K562 (cell line): ENCODE data around the gene MOB1A. TPM values are rescaled to one million over a fixed set of nuclear protein-coding genes. Genes with fewer than 3 reads are reported as not detected.
A peak's percentile ranks its signal among the peaks of the same experiment; 100 is the strongest.

Source experiments
- ARID1B ChIP-seq: fragments of 450-650 bp; IDR thresholded peaks from 2 replicates; pipeline ENCODE4 v1.6.1; 2016; ENCODE audit warnings: antibody characterized with exemption, mild to moderate bottlenecking, inconsistent platforms
- ASH1L ChIP-seq: fragments of 450-650 bp; IDR thresholded peaks from 2 replicates; pipeline ENCODE4 v1.6.1; 2018; ENCODE audit warnings: borderline replicate concordance, mild to moderate bottlenecking, low read depth; ENCODE audit not compliant: partially characterized antibody
- ATF1 ChIP-seq, 2 experiments: fragments of 450-650 bp in 1 of 2; IDR thresholded peaks; 2 replicates each; pipeline ENCODE4 v1.6.1; 2016; ENCODE audit warnings: missing compliant biosample characterization in 1 of 2, missing genetic modification characterization in 1 of 2
- ATF7 ChIP-seq: fragments of 450-650 bp; IDR thresholded peaks from 2 replicates; pipeline ENCODE4 v1.7.1; 2014; ENCODE audit warnings: mild to moderate bottlenecking, moderate library complexity
- BACH1 ChIP-seq: fragments of 200-800 bp; sonication (Bioruptor generic); IDR thresholded peaks from 2 replicates; pipeline ENCODE4 v1.6.1; 2016; ENCODE audit warnings: missing genetic modification characterization, missing compliant biosample characterization
- BHLHE40 ChIP-seq: IDR thresholded peaks from 2 replicates; pipeline ENCODE4 v1.6.1; 2011; ENCODE audit warnings: low read length, improper control_type of control experiment
- CBFA2T2 ChIP-seq: fragments of 450-650 bp; conservative IDR thresholded peaks from 2 replicates; pipeline ENCODE4 v1.6.1; 2017; ENCODE audit warnings: mild to moderate bottlenecking
- CHD1 ChIP-seq: fragments of 200-600 bp; sonication (generic); IDR thresholded peaks from one replicate; pipeline ENCODE4 v1.6.1; 2012; ENCODE audit warnings: mild to moderate bottlenecking, moderate library complexity, low read length, inconsistent platforms
- COPS2 ChIP-seq: fragments of 450-650 bp; conservative IDR thresholded peaks from 2 replicates; pipeline ENCODE4 v1.6.1; 2016; ENCODE audit warnings: mild to moderate bottlenecking, moderate library complexity
- CREB1 ChIP-seq, 2 experiments: sonication (generic) in 1 of 2; formaldehyde crosslinking in 1 of 2; IDR thresholded peaks; 2 replicates each; pipeline versions ENCODE4 v1.6.1 to v1.8.0; 2012 to 2022; ENCODE audit warnings: inconsistent platforms in 1 of 2, mild to moderate bottlenecking in 1 of 2, missing genetic modification reagents in 1 of 2, moderate library complexity in 1 of 2
- CREB3 ChIP-seq: fragments of 450-650 bp; conservative IDR thresholded peaks from 2 replicates; pipeline ENCODE4 v1.6.1; 2016; ENCODE audit warnings: missing genetic modification characterization, low read depth, mild to moderate bottlenecking, missing compliant biosample characterization, moderate library complexity
- DPF2 ChIP-seq: fragments of 450-650 bp; IDR thresholded peaks from 2 replicates; pipeline ENCODE4 v1.6.1; 2016
- E2F6 ChIP-seq, 2 experiments: IDR thresholded peaks; 2 replicates each; pipeline ENCODE4 v1.6.1; 2011; ENCODE audit warnings: borderline replicate concordance in 1 of 2, control low read depth in 1 of 2, low read depth in 1 of 2, low read length in 1 of 2, mild to moderate bottlenecking in 1 of 2, mixed read lengths in 1 of 2, moderate library complexity in 1 of 2; ENCODE audit not compliant: insufficient read depth in 1 of 2, insufficient read length in 1 of 2, poor library complexity in 1 of 2, severe bottlenecking in 1 of 2; ENCODE audit errors: extremely low read depth in 1 of 2
- GMEB1 ChIP-seq: fragments of 250-450 bp; sonication (Bioruptor Pico); IDR thresholded peaks from 2 replicates; pipeline ENCODE4 v1.4.0; 2020; ENCODE audit warnings: mild to moderate bottlenecking
- HDAC1 ChIP-seq, 2 experiments: fragments of 450-650 bp; IDR thresholded peaks; 2 replicates each; pipeline ENCODE4 v1.6.1; 2016 to 2017; ENCODE audit warnings: inconsistent platforms in 1 of 2, mild to moderate bottlenecking in 1 of 2, moderate library complexity in 1 of 2
- IRF9 ChIP-seq: fragments of 450-650 bp; IDR thresholded peaks from 2 replicates; pipeline ENCODE4 v1.6.1; 2016; ENCODE audit warnings: missing biosample characterization, missing genetic modification characterization
- KLF13 ChIP-seq: fragments of 450-650 bp; IDR thresholded peaks from 2 replicates; pipeline ENCODE4 v1.6.1; 2016; ENCODE audit warnings: missing genetic modification characterization, low read depth, mild to moderate bottlenecking, missing compliant biosample characterization, moderate library complexity, borderline replicate concordance
- MAX ChIP-seq: sonication (generic); formaldehyde crosslinking; IDR thresholded peaks from 2 replicates; pipeline ENCODE4 v1.9.0; 2022; ENCODE audit warnings: mild to moderate bottlenecking, missing genetic modification reagents
- MIER1 ChIP-seq: fragments of 450-650 bp; IDR thresholded peaks from 2 replicates; pipeline ENCODE4 v1.6.1; 2016; ENCODE audit warnings: antibody characterized with exemption, mild to moderate bottlenecking, low read depth
- NCOR1 ChIP-seq: fragments of 450-650 bp; IDR thresholded peaks from 2 replicates; pipeline ENCODE4 v1.6.1; 2016; ENCODE audit warnings: mild to moderate bottlenecking, moderate library complexity
- TAL1 ChIP-seq: fragments of 450-650 bp; IDR thresholded peaks from 2 replicates; pipeline ENCODE4 v1.6.1; 2016; ENCODE audit warnings: mild to moderate bottlenecking
- ZC3H11A ChIP-seq: IDR thresholded peaks from 2 replicates; pipeline ENCODE4 v1.6.1; 2012; ENCODE audit warnings: low read depth, low read length, improper control_type of control experiment
- ZNF507 ChIP-seq: conservative IDR thresholded peaks from 2 replicates; pipeline ENCODE4 v1.6.1; 2017; ENCODE audit warnings: missing genetic modification characterization, missing compliant biosample characterization
- polyA plus RNA-seq, 8 experiments: library from polyadenylated mRNA; depleted of rRNA in 4 of 8; stranded (reverse) in 5 of 8; unstranded in 3 of 8; fragments of >200 nt; fragmentation: Nextera tagmentation in 2 of 8; fragmentation: Illumina TruSeq in 1 of 8; extraction: Ambion mirVana in 2 of 8; extraction: Trizol in 1 of 8; gene quantifications; 2 replicates each; pipeline versions ENCODE4 v1.2.1 to v1.2.3, GENCODE V29; 2011 to 2014; ENCODE audit warnings: inconsistent platforms in 1 of 8, missing spikeins in 1 of 8
- total RNA-seq, 7 experiments: library from RNA; depleted of rRNA in 6 of 7; stranded (reverse); fragments of >200 nt in 6 of 7; fragmentation: Illumina TruSeq in 2 of 7; extraction: Trizol in 2 of 7; gene quantifications; 2 replicates each; pipeline versions ENCODE4 v1.2.1 to v1.2.3, GENCODE V29; 2011 to 2021; ENCODE audit warnings: low replicate concordance in 1 of 7

The MOB1A gene
- total and polyA plus RNA-seq, 9 of the 15 experiments (the other 6 are each of a cell fraction or from before 2014, with no cell fraction given): 24.8 to 100 (median 60.2) TPM

- TF ChIP-seq CREB3: peak; percentile 81
- TF ChIP-seq HDAC1 (IDR thresholded peaks at IDR 0.05): peak in 1 of 2 experiments; percentile 75; a peak in 1 of 4 replicates
- no peak for TF ChIP-seq COPS2
- TF ChIP-seq ZC3H11A: no peak
- peak; percentile 43; the same call in 1 of the 2 replicates for TF ChIP-seq CBFA2T2
- peak; percentile 70 for TF ChIP-seq ARID1B
- peak in 1 of 2 experiments; percentile 59 for TF ChIP-seq E2F6 (IDR thresholded peaks at IDR 0.05; ENCODE audit: borderline replicate concordance in 1 of 2, extremely low read depth in 1 of 2, insufficient read depth in 1 of 2, insufficient read length in 1 of 2, low read depth in 1 of 2, low read length in 1 of 2, poor library complexity in 1 of 2, severe bottlenecking in 1 of 2)
- 0 out of 2 replicates have a peak, but pooled peaks have one; percentile 12 for TF ChIP-seq BACH1 (tag)
- TF ChIP-seq MAX (CRISPR knock-in tag): peak; percentile 18; the same call in 1 of the 2 replicates
- no peak for TF ChIP-seq CHD1
- TF ChIP-seq NCOR1: peak; percentile 58
- TF ChIP-seq MIER1: no peak
- no peak for TF ChIP-seq ZNF507 (tag)
- TF ChIP-seq GMEB1 (CRISPR knock-in tag): no peak
- TF ChIP-seq BHLHE40: no peak
- no peak for TF ChIP-seq ASH1L
- 0 out of 2 replicates have a peak, but pooled peaks have one; percentile 36 for TF ChIP-seq CREB1 (IDR thresholded peaks at IDR 0.05)
- TF ChIP-seq CREB1 (CRISPR knock-in tag; IDR thresholded peaks at IDR 0.05): peak; percentile 33; the same call in 1 of the 2 replicates
- TF ChIP-seq KLF13 (tag): no peak
- TF ChIP-seq ATF1 (CRISPR knock-in tag; IDR thresholded peaks at IDR 0.05): no peak
- TF ChIP-seq ATF1 (tag; IDR thresholded peaks at IDR 0.05): peak; percentile 80
- TF ChIP-seq IRF9 (tag): peak; percentile 53; the same call in 1 of the 2 replicates
- peak; percentile 74 for TF ChIP-seq DPF2
- TF ChIP-seq ATF7: peak; percentile 85
- TF ChIP-seq TAL1: 0 out of 2 replicates have a peak, but pooled peaks have one; percentile 9
Observed at GRCh38 chr2:74206180-74206688, 27.6 kb upstream of the MOB1A start (continued).
